GM12874 (cell line): ENCODE measurements around the gene BRIP1.

Experiments used
- TF ChIP-seq, protein P1 (sequence below): IDR thresholded peaks from 2 replicates; pipeline ENCODE4 v1.5.1; 2011; ENCODE audit warnings: low read depth, mild to moderate bottlenecking, control low read depth, low read length, moderate library complexity; ENCODE audit not compliant: insufficient read depth

Gene BRIP1

DNA sequence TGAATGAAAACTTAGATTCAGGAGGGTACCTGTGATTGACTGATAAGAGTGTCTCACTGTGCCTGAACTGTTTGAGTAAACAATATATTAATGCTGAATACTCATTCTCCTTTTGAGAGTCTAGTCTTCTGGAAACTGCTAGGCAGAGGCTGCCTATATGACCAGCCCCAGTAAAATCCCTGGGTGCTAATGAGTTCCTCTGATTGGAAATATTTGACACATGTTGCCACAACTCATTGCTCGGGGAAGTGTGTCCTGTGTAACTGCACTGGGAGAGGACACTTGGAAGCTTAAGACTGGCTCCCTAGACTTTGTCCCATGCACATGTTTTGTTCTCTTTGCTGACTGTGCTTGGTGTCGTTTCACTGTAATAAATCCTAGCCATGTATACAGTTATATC, 163.6 kb downstream of the BRIP1 start:
- TF ChIP-seq, protein P1, sequence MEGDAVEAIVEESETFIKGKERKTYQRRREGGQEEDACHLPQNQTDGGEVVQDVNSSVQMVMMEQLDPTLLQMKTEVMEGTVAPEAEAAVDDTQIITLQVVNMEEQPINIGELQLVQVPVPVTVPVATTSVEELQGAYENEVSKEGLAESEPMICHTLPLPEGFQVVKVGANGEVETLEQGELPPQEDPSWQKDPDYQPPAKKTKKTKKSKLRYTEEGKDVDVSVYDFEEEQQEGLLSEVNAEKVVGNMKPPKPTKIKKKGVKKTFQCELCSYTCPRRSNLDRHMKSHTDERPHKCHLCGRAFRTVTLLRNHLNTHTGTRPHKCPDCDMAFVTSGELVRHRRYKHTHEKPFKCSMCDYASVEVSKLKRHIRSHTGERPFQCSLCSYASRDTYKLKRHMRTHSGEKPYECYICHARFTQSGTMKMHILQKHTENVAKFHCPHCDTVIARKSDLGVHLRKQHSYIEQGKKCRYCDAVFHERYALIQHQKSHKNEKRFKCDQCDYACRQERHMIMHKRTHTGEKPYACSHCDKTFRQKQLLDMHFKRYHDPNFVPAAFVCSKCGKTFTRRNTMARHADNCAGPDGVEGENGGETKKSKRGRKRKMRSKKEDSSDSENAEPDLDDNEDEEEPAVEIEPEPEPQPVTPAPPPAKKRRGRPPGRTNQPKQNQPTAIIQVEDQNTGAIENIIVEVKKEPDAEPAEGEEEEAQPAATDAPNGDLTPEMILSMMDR, result no peak

DNA sequence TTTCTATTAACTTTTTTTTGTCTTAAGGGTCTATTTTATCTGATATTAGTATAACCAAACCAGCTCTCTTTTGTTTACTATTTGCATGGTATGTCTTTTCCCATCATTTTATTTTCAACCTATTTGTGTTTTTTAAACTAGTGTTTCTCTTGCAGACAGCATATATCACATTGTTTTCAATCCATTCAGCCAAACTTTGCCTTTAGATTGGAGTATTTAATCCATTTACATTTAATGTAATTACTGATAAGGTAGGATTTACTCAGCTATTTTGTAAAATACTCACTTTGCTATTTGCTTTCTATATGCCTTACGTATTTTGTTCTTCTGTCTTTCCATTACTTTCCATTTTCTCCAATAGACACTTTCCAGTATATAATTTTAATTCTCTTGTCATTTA, 164.3 kb downstream of the BRIP1 start:
- TF ChIP-seq, protein P1, result no peak

- TF ChIP-seq, protein P1, result no peak
Measured at GRCh38 chr17:61698244-61698643, 165.1 kb downstream of the BRIP1 start.

- TF ChIP-seq, protein P1, result no peak
Measured at GRCh38 chr17:61695779-61696337, 167.5 kb downstream of the BRIP1 start.

DNA sequence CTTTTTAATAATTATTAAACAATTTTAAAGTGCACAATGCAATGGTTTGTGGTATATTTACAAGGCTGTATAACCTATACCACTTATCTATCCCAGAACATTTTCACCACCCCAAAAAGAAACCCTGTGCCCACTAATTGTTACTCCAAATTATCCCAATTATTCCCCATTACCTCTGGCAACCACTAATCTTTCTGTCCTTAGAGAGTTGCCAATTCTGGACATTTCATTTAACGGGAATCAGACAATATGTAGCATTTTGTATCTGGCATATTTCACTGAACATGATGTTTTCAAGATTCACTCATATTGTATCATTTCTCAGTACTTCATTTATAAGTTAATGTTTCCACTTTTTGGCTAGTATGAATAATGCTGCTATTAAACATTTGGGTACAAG, 169.2 kb downstream of the BRIP1 start:
- TF ChIP-seq, protein P1, result no peak

DNA sequence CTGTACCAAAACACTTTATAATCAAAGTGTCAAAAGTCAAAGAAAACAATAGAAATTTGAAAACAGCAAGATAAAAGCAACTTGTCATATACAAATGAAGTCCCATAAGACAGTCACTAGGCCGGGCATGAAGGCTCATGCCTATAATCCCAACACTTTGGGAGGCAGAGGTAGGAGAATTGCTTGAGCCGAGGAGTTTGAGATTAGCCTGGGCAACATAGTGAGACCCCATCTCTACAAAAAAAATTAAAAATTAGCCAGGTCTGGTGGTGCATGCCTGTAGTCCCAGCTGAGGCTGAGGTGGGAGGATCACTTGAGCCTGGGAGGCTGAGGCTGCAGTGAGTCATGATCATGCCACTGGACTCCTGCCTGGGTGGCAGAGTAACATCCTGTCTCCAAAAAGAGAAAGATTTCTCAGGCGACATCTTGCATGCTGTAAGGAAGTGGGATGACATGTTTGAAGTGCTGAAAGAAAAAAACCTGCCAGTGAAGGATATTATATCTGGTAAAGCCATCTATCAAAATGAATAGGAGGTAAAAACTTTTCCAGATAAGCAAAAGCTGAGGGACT, 173.6 kb downstream of the BRIP1 start:
- TF ChIP-seq, protein P1, result no peak

DNA sequence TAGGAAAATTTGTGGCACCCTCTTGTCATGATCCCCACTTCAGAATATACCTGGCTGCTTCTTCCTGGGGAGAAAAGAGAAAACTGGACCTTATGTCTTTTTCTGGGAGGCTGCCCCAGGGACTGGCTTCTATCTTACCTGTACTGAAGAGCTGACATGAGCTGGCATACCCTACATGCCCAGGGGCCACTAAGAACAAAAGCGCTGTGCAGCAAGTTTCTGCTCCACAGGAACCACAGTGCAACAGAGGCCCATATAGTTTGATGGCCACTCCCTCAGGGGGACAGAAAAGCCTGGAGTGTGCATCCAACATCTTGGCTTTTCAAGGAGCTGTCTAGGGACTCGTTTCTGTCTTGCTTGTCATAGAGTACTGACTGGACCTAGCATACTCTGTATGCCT, 175.6 kb downstream of the BRIP1 start:
- TF ChIP-seq, protein P1, result no peak
